WTC11 (cell line): ENCODE data around the gene SEC22C.

Experiments used
- ATF3 ChIP-seq: sonication (generic); formaldehyde crosslinking; conservative IDR thresholded peaks from 2 replicates; pipeline ENCODE4 v1.8.1; 2022; ENCODE audit warnings: mild to moderate bottlenecking, missing genetic modification reagents
- CREB1 ChIP-seq: sonication (generic); formaldehyde crosslinking; IDR thresholded peaks from 2 replicates; pipeline ENCODE4 v1.8.0; 2023; ENCODE audit warnings: mild to moderate bottlenecking, missing genetic modification reagents
- CREM ChIP-seq: sonication (generic); formaldehyde crosslinking; IDR thresholded peaks from 2 replicates; pipeline ENCODE4 v1.8.1; 2022; ENCODE audit warnings: mild to moderate bottlenecking, missing genetic modification reagents, moderate library complexity
- CTCF ChIP-seq: fragments of 200-600 bp; IDR thresholded peaks from 2 replicates; pipeline ENCODE4 v1.8.0; 2022; ENCODE audit warnings: antibody characterized with exemption
- HMGXB4 ChIP-seq: sonication (generic); formaldehyde crosslinking; IDR thresholded peaks from 2 replicates; pipeline ENCODE4 v1.8.1; 2023; ENCODE audit warnings: mild to moderate bottlenecking, moderate library complexity, missing genetic modification reagents
- MAX ChIP-seq: sonication (generic); formaldehyde crosslinking; IDR thresholded peaks from 2 replicates; pipeline ENCODE4 v1.8.0; 2022; ENCODE audit warnings: mild to moderate bottlenecking, missing genetic modification reagents
- MYBL2 ChIP-seq: sonication (generic); formaldehyde crosslinking; IDR thresholded peaks from 2 replicates; pipeline ENCODE4 v1.8.1; 2023; ENCODE audit warnings: mild to moderate bottlenecking, moderate library complexity, missing genetic modification reagents
- PRDM15 ChIP-seq: sonication (generic); formaldehyde crosslinking; IDR thresholded peaks from 2 replicates; pipeline ENCODE4 v1.8.0; 2022; ENCODE audit warnings: missing genetic modification reagents
- SP1 ChIP-seq: sonication (generic); formaldehyde crosslinking; conservative IDR thresholded peaks from 2 replicates; pipeline ENCODE4 v1.8.1; 2022; ENCODE audit warnings: missing genetic modification reagents
- TCF7 ChIP-seq: sonication (generic); formaldehyde crosslinking; IDR thresholded peaks from 2 replicates; pipeline ENCODE4 v1.8.0; 2022; ENCODE audit warnings: mild to moderate bottlenecking, low read depth, missing genetic modification reagents, moderate library complexity
- TP53 ChIP-seq: sonication (generic); formaldehyde crosslinking; IDR thresholded peaks from 2 replicates; pipeline ENCODE4 v1.8.1; 2023; ENCODE audit warnings: mild to moderate bottlenecking, missing genetic modification reagents
- USF1 ChIP-seq: sonication (generic); formaldehyde crosslinking; IDR thresholded peaks from 2 replicates; pipeline ENCODE4 v1.8.0; 2022; ENCODE audit warnings: mild to moderate bottlenecking, missing genetic modification reagents
- ZNF416 ChIP-seq: fragments of 250-450 bp; sonication (Bioruptor Pico); IDR thresholded peaks from 2 replicates; pipeline ENCODE4 v1.9.0; 2021; ENCODE audit warnings: mild to moderate bottlenecking, inconsistent platforms

- TF ChIP-seq TCF7 (CRISPR knock-in tag) (no peak), CTCF (no peak), CREM (CRISPR knock-in tag) (no peak), PRDM15 (CRISPR knock-in tag) (no peak), MAX (CRISPR knock-in tag) (no peak), MYBL2 (no peak), HMGXB4 (no peak), SP1 (CRISPR knock-in tag) (no peak), CREB1 (CRISPR knock-in tag) (no peak), ZNF416 (CRISPR knock-in tag) (no peak), TP53 (no peak), USF1 (CRISPR knock-in tag) (no peak), ATF3 (CRISPR knock-in tag) (no peak)
These were observed 10.0 kb upstream of the SEC22C start for GRCh38 chr3:42591811-42592210.
